Right hindlimb (tissue), 1 donor: ENCODE measurements around the gene PMM1.
"Not testable (repeated sequence)": the region's sequence is repeated elsewhere in the genome, so short reads cannot be mapped to it uniquely, and the experiment has no call there.

Source experiments
- DNase-seq: peaks from one replicate; pipeline ENCODE4 v3.0.0-alpha.2; 2018

Gene PMM1

DNA sequence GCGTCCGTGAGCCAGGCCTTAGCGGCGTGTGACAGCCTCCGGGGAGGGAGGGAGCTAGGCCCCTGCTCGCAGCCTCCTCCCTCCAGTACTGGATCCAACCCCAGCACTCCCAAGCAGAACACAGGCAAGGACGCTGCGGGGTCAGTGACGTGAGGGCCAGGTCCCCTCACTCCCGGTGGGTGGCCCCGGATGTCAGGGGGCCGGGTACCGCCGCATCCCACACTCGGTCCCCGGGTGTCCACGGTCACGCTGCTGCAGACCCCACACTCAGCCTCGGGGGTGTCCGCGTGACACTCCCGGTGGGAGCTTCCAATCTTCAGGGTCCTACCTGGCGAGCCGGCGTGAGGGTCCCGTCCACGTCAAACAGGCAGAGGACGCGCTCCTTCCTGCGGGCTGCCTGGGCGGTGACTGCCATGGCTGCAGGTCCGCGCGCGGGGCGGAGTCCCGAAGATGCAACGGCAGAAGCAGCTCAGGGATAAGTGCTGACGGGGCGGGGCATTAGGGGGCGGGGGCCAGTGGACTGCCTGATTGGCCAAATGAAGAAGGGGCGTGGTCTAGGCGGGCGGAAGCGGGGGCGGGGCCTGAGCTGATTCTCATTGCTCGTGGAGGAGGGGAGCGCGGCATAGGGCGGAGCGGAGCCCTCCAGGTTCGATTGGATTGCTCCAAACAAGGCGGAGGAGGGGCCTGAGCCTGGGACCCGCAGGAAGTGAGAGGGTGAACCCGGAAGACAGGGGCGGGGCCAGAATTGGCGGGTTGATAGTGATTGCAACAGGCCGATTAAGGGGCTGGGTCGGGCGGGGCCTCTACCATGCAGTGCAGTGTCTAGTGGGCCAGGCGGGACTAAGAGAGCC lies at the start of gene PMM1:
TSS of gene PMM1 (minus strand) at position 450 of the 851 bp plus-strand sequence. CDS start at position 415, 35 bp downstream.
- DNase-seq: peak; percentile 100

DNA sequence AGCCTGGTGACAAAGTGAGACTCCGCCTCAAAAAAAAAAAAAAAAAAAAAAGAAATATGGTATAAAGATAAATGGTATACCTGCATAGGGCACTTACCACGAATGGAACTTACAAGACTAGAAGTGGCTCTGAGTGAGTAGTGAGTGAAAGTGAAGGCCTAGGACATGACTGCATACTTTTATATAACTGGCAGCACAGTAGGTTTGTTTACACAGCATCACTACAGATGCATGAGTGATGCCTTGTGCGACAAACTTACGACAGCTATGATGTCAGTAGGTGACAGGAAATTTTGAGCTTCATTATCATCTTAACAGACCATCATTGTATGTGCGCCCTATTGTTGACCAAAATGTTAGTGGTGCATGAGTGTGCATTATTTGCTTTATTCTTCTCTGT lies 49.1 kb upstream of the PMM1 start:
- no peak for DNase-seq

DNA sequence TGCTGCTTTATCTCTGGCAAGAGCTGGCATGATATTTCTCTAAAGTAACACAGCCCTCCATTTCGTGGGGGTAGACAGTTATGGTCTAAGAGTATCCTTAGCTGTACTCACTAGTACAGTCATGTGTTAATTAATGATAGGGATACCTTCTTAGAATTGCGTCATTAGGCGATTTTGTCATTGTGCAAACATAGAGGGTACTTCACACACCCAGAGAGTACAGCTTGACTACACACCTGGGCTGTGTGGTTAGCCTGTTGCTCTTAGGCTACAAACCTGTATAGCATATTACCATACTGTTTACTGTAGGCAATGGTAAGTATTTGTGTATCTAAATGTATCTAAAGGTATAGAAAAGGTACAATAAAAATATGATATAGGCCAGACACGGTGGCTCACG lies 48.5 kb upstream of the PMM1 start:
- no peak for DNase-seq

DNA sequence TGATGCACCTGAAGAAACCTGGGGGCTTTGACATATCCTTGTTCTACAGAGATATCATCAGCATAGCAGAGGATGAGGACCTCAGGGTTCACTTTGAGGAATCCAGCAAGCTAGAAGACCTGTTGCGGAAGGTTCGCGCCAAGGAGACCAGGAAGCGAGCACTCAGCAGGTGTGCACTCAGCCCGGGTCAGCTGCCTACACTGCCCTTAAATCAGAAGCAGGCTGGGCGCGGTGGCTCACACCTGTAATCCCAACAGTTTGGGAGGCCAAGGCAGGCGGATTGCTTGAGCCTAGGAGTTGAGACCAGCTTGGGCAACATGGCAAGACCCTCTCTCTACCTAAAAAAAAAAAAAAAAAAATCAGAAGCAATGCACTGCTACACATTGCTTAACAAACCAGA lies 48.0 kb upstream of the PMM1 start:
- DNase-seq: not testable (repeated sequence)

DNA sequence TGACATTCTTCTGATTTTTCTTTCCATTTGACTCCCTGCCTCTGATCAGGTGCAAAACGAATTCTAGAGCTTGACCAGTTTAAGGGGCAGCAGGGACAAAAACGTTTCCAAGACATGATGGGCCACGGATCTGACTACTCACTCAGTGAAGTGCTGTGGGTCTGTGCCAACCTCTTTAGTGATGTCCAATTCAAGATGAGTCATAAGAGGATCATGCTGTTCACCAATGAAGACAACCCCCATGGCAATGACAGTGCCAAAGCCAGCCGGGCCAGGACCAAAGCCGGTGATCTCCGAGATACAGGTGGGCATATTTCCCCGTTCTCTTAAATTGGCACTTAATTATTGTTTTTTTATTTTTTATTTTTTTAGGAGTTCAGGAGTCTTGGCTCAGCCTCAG lies 46.8 kb upstream of the PMM1 start:
- no peak for DNase-seq

DNA sequence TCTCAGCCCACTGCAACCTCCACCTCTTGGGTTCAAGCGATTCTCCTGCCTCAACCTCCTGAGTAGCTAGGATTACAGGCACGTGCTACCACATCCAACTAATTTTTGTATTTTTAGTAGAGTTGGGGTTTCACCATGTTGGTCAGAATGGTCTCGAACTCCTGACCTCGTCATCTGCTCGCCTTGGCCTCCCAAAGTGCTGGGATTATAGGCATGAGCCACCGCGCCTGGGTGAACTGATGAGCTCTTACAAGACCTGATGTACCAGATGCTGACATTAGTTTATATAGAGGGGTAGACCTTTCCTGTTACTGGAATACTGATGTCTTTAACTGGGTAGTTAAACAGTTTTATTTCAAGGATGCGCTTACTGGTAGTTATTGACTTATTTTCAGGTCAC lies 45.0 kb upstream of the PMM1 start:
- DNase-seq: not testable (repeated sequence)

DNA sequence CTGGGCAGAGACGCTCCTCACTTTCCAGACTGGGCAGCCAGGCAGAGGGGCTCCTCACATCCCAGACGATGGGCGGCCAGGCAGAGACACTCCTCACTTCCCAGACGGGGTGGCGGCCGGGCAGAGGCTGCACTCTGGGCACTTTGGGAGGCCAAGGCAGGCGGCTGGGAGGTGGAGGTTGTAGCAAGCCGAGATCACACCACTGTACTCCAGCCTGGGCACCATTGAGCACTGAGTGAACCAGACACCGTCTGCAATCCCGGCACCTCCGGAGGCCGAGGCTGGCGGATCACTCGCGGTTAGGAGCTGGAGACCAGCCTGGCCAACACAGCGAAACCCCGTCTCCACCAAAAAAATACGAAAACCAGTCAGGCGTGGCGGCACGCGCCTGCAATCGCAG lies 42.0 kb upstream of the PMM1 start:
- not testable (repeated sequence) for DNase-seq

DNA sequence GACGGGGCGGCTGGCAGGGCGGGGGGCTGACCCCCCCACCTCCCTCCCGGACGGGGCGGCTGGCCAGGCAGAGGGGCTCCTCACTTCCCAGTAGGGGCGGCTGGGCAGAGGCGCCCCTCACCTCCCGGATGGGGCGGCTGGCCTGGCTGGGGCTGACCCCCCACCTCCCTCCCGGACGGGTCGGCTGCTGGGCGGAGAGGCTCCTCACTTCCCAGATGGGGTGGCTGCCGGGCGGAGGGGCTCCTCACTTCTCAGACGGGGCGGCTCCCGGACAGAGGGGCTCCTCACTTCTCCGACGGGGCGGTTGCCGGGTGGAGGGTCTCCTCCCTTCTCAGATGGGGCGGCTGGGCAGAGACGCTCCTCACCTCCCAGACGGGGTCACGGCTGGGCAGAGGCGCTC lies 41.5 kb upstream of the PMM1 start:
- not testable (repeated sequence) for DNase-seq

DNA sequence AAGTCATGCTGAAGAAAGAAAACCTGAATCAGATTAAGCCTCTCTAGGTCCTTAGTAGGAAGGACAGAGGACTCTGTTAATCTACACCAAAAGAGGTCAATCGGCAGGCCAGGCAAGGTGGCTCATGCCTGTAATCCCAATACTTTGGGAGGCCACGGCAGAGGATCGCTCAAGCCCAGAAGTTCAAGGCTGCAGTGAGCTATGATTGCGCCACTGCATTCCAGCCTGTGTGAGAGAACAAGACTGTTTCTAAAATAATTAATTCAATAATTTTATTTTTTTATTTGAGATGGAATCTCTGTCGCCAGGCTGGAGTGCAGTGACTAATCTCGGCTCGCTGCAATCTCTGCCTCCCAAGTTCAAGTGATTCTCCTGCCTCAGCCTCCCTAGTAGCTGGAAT lies 35.9 kb upstream of the PMM1 start:
- DNase-seq: no peak

DNA sequence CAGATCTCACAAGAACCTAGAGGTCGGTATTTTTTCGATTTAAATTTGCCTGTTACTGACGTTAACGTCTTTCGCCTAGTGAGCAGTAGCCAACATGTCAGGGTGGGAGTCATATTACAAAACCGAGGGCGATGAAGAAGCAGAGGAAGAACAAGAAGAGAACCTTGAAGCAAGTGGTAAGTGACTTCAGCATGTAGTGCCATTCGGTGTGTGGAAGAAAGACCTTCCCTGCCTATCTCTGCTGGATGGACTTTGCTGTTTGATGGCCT lies 32.2 kb upstream of the PMM1 start:
- no peak for DNase-seq

DNA sequence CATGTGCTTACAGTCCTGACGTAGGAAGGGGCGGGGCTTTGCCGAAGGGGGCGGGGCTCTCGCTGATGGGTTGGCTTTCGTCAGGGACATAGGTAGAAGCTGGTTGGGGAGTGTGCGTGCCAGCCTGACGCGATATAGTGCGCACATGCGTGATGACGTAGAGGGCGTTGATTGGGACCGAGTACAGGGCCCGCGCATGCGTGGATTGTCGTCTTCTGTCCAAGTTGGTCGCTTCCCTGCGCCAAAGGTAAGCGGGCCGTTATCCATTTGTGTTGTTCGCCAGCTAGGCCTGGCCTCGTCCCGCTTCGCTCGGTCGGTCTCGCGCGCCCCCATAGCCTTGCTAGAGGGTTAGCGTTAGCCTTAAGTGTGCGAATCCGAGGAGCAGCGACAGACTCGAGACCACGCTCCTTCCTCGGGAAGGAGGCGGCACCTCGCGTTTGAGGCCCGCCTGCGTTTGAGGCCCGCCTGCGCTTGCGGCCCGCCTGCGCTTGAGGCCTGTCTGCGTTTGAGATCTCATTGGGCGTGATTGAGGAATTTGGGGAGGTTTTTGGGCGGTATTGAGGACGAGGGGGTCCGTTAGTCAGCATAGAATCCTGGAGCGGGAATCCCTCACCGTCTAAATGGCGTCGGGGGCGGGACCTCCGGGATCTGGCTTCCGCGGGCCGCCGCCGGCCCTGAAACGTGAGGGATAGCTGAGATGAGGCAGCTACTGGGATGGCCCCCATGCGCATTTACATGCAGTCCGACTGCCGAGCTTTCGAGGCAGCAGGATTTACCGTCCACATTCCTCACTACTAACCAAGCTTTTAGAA lies 31.7 kb upstream of the PMM1 start, which contains the start of gene XRCC6:
TSS of gene XRCC6 (plus strand) at position 197 of the 812 bp plus-strand sequence. CDS start 710 bp downstream, outside the sequence.
- peak; percentile 100 for DNase-seq

DNA sequence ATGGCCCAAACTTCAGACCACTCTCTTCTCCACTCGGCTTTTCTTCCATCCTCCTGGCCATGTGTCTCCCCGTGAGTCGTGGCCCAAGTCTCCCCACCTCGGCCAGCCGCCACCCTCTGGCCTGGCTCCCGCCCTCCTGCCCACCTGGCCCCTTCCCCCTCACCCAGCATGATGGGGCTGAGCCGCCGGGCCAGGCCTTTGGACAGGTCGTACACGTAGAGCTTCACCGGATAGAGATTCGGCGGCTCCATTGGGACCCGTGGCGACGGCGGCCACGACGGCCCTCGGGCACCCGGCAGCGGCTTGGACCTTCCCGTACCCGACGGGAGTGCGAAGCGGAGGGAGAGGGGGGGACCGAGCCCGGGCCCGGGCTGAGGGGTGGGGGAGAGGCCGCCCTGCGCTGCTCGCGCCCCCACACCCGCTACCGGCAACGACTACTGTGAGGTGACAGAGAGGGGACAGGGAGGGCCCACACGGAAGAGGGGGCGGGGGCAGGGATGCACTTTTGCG lies 31.0 kb upstream of the PMM1 start, which contains the start of gene DESI1:
TSS of gene DESI1 (minus strand) at position 455 of the 510 bp plus-strand sequence. CDS start at position 251, 204 bp downstream.
- DNase-seq: no peak

DNA sequence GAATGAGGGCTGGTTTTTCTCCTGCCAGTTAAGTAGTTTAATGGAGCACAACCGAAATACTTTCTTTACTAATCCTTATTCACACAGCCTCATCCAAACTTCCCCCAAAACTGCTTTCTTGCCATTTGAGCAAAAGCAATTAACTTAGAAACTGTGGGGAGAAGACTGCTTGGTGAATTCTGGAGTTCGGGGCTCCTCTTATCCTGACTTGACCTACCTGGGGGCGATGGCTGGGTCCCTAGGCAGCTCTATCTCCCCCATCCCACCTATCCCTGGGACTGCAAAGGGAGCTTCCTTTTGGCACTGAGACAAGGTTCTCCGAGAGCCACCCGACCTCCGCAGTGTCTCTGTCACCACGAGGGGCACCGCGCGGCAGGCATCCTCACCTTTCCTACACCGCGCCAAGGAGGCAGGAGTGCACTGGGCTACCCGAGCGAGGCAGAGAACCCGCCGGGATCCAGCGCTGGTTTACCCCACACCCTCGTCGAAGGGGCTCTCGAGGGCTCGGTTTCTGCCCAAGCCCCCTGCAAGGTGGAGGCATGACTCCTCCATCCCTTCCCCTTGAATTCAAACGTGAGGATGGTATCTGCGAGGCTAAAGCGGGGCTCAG lies 30.4 kb upstream of the PMM1 start:
- peak; percentile 49 for DNase-seq

DNA sequence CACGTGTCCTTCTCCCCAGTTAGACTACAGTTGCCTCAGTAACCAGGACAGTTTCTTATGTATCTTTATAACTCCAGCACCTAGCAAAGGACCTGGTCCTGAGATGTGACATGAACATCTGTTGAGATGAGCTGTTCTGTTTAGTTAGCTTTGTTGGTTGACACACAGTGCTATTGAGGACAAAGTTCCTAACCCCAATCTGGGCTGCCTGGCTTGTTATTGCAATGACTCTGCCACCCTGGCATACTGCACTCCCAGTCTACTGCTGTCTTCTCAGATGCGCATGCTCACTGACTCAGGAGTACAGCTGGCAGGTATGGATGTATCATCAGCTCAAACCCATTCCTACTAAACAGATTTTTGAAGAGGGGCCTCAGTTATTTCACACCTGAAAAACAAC lies 23.8 kb upstream of the PMM1 start:
- DNase-seq: no peak

DNA sequence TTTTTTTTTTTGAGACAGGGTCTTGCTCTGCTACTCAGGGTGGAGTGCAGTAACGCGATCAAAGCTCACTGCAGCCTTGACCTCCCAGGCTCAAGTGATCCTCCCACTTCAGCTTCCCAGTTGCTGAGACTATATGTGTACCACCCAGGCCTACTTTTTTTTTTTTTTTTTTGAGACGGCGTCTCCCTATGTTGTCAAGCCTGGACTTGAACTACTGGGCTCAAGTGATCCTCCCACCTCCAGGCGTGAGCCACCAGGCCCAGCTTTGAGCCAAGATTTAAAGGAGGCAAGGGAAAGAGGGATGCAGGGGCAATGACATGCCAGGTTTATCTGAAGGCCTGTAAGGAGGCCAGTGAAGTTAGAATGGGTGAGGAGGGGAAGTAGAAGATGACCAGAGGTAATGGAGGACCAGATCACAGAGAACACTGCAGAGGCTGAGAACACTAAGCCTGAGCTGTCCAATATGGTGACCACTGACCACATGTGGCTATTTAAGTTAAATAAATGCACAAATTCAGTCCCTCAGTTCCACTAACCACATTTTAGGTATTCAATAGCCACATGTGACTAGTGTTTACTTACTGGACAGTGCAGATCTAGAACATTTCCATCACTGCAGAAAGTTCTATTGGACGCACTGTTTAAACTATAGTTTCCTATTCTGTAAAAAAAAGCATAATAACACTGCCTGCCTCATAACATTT lies 23.1 kb upstream of the PMM1 start:
- no peak for DNase-seq

DNA sequence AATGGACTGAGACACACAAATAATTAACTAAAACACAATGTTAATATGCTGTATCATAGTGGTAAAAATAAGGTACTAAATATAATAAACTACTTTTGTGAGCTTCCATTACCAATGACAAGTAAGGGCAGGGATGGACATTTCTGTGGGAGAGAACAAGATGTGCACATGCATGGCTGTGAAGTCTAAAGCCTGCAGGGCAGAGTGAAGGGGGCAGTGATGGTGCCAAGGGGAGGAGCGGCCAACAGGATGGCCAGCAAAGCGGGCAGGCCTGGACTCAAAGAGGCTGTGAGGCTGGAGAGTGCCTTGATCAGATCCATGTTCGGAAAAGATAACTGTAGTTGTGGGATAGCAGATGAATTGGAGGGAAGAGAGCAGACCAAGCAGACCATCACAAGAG lies 18.7 kb upstream of the PMM1 start:
- no peak for DNase-seq

DNA sequence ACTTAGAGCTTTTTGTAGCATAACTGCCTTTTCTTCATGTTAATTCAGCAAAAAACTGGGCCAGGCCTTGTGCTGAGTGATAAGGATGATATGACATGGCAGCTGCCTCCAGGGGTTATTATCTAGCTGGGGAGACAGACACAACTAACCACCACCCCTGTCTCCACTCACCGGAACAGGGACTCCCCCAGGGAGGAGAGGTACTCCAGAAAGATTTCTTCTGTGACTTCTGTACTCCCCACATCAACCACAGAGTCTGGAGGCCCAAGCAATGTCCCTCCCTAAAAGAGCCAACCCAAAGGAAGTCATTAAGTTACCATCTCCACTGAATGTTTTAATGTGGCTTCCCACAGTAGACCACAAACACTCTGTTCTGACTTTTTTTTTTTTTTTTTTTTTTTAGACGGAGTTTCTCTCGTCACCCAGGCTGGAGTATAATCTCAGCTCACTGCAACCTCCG lies 14.3 kb upstream of the PMM1 start:
- DNase-seq: no peak

DNA sequence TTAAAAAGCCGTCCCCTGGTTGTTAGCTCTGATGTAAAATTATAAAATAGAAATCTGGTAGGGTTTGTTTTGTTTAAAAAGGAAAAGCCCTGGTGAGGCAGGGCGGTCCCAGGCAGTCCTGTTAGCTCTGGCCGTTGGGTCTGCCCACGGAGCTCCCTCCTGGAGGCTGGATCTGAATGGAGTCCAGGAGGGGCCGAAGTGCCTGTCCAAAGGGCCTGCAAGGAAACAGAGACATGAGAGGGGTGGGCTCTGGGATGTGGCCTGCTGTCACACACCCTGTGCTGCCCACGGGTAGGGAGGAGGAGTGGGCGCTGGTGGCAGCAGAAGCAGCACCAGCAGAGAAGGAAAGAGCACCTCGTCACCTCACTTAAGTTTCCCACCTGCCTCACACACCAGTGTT lies 11.3 kb upstream of the PMM1 start:
- no peak for DNase-seq

DNA sequence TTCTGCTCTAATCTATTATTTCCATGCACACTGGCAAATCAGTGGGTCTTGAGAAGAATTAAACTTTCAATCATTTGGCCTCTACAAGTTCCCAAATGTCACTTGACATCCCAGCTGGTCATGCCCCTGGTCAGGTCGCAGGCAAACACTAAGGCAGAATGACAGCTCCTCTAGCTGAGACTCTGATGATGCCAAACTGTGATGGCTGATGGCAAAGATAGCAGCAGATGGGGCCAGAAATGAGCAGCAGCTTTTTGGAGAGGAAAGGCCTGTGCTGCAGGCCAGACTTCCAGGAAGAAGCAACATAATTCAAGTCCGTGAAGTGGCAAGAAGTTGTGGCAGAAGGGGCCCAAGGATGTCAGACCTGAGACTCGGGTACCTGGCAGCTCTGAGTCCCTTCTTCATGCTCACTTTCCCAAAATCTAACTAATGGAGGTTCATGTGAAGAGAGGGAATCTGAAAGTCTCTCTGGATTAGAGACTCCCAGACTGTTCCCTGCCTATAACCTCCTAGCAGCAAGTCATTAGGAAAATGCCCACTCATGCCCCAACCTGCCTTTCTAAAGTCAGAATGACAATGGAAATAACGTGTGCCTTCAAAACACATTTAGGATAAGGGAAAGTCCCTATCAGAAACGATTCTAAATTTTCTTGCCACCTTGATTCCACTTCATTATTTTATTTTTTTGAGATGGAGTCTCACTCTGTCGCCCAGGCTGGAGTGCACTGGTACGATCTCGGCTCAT lies 9.4 kb upstream of the PMM1 start:
- no peak for DNase-seq

DNA sequence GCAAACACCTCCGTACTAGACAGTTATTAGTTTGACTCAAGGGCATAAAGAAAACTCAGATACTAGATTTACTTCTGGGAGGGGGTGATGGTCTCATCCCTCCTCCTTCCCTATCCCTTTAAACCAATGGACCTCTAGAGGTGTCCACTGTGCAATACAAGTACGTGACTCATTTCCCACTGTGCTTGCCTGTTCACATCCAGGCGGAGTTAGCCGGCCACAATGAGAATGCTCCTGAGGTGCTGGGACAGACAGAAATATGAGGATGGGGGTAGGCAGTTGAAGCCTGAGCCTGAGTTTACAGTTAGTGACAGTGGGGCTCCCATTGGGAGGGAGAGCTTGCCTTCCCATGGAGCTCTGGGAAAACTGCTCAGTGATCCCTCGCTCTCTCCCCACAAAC lies 8.4 kb upstream of the PMM1 start:
- DNase-seq: no peak

DNA sequence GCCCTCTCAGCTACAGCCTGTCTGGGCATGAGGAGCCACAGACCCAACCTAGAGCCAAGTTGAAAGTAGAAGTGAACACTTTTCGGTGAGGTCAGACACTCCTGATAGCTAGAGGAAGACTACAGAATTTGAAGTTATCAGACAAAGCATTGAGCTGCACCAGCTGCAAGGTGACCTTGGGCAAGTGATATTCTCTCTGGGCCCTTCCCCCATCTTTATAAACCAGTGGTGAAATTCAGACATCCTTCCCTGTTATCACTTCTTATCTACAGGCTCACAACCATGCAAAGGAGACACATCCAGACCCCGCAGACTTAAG lies 8.0 kb upstream of the PMM1 start:
- DNase-seq: no peak
